ENCODE data around the gene MPST. TPM values are rescaled to one million over a fixed set of nuclear protein-coding genes. Genes with fewer than 3 reads are reported as not detected.

Gene MPST
- total RNA-seq, 1 experiment from 2014 or later: 40.1 TPM

GRCh38 chr22:37079158-37079557 lies 59.6 kb downstream of the MPST start:
- no peak for DNase-seq (ENCODE audit: low read depth)

Other genes starting within 250 kb of the MPST start
- gene IFT27, start 243.6 kb upstream of the MPST start, total RNA-seq (2014; rRNA removed; shearing (Covaris generic)): 7.6 and 10.3 TPM in 2 replicates
- gene PVALB, start 202.7 kb upstream of the MPST start, total RNA-seq (2014; rRNA removed; shearing (Covaris generic)): not detected in 2 replicates
- not detected in 2 replicates for gene NCF4, start 158.7 kb upstream of the MPST start, total RNA-seq (2014; rRNA removed; shearing (Covaris generic))
- gene CSF2RB, start 106.1 kb upstream of the MPST start, total RNA-seq (2014; rRNA removed; shearing (Covaris generic)): not detected in 2 replicates
- gene TST, start 295 bp upstream of the MPST start, total RNA-seq (2014; rRNA removed; shearing (Covaris generic)): 21.0 and 27.3 TPM in 2 replicates
- gene KCTD17, start 32.0 kb downstream of the MPST start, total RNA-seq (2014; rRNA removed; shearing (Covaris generic)): 9.6 and 12.9 TPM in 2 replicates
- gene TMPRSS6, start 90.0 kb downstream of the MPST start, total RNA-seq (2014; rRNA removed; shearing (Covaris generic)): not detected in 2 replicates
- 0.10 TPM in 1 of 2 replicates, not detected in the other for gene IL2RB, start 130.2 kb downstream of the MPST start, total RNA-seq (2014; rRNA removed; shearing (Covaris generic))
- gene C1QTNF6, start 168.5 kb downstream of the MPST start, total RNA-seq (2014; rRNA removed; shearing (Covaris generic)): 2.0 and 2.2 TPM in 2 replicates
- gene SSTR3, start 192.7 kb downstream of the MPST start, total RNA-seq (2014; rRNA removed; shearing (Covaris generic)): not detected in 2 replicates
- 138 and 151 TPM in 2 replicates for gene RAC2, start 224.5 kb downstream of the MPST start, total RNA-seq (2014; rRNA removed; shearing (Covaris generic))

Measured in RPMI7951 (cell line).